Mucosa of gallbladder (tissue), 1 donor: Measurements from ENCODE around the gene CMTM3. TPM values are rescaled to one million over a fixed set of nuclear protein-coding genes. Genes with fewer than 3 reads are reported as not detected.
"Not testable (repeated sequence)": the region's sequence is repeated elsewhere in the genome, so short reads cannot be mapped to it uniquely, and the experiment has no call there.

Experiments
- DNase-seq: peaks from one replicate; pipeline ENCODE4 v3.0.0-alpha.2; 2020; ENCODE audit warnings: low spot score
- total RNA-seq: library from RNA; stranded (reverse); gene quantifications from one replicate; pipeline ENCODE4 v1.2.1, GENCODE V29; 2021
- donor health status: DM: no; HTN: no; CAD: no.

CMTM3 gene
- total RNA-seq, 1 donor from 2014 or later = 19.2 TPM

DNA sequence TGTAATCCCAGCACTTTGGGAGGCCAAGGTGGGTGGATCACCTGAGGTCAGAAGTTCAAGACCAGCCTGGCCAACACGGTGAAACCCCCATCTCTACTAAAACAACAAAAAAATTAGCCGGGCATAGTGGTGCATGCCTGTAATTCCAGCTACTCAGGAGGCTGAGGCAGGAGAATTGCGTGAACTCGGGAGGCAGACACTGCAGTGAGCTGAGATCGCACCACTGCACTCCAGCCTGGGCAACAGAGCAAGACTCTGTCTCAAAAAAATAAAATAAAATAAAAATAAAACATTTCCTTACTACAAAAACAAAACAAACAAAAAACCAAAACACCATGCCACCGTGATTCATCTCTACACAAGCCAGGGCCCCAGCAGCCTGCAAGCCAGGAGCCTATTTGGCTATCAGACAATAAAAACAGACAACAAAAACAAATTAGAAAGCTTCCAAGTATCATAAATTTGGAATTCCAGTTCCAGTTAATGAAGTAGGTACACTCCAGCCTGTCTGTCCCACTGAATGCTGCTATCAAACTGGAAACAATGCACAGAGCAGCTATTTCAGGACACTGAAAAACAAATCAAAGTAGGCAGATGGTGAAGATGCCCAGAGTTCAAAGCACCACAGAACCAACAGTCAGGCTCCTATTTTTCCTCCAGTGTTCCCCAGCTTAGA is 57.3 kb downstream of the CMTM3 start:
- not testable (repeated sequence) for DNase-seq

DNA sequence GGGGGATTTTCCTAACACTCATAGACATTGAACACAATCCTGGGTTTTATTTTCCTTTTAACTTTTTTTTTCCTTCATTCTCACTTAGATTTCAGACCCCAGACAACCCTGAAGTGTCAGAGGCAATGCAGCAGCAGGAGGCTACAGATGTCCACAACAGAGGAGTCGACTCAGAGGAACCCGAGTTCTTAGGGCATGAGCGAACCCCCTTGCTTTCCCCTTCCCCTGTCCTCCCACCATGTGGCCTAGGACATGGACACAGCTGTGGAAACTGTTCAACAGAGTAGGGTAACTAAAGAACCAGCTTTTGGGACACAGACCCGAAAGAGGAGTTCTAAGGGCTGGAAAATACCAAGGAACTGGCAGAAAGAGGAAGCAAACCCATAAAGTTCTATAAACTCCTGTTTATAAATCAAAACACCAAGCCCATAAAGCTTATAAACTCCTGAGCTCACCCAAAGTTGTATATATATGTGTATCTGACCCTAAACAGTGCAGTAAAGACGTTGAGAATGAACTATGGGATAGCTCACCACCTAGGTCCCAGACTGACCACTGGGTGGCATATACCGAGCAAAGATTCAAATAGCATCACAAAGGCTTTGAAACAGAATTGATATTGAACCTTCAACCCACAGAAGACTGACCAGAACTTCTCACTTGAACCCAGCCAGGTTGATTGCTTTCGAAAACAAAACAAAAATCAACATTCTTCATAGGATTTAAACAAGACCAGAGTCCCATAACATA is 58.1 kb downstream of the CMTM3 start:
- DNase-seq = no peak

Other genes starting within 250 kb of the CMTM3 start
- gene CDH5, start 238.0 kb upstream of the CMTM3 start, total RNA-seq = 23.0 TPM
- 0.35 TPM for gene BEAN1, start 177.4 kb upstream of the CMTM3 start, total RNA-seq
- 38.5 TPM for gene TK2, start 54.6 kb upstream of the CMTM3 start, total RNA-seq
- 50.0 TPM for gene CKLF, start 52.1 kb upstream of the CMTM3 start, total RNA-seq
- 12.1 TPM for gene CMTM1, start 38.3 kb upstream of the CMTM3 start, total RNA-seq
- not detected for gene CMTM2, start 25.2 kb upstream of the CMTM3 start, total RNA-seq
- gene CMTM4, start 92.0 kb downstream of the CMTM3 start, total RNA-seq = 67.9 TPM
- gene DYNC1LI2, start 146.9 kb downstream of the CMTM3 start, total RNA-seq = 151 TPM
- not detected for gene TERB1, start 196.9 kb downstream of the CMTM3 start, total RNA-seq
- 46.1 TPM for gene NAE1, start 226.3 kb downstream of the CMTM3 start, total RNA-seq
- not detected for gene CA7, start 239.7 kb downstream of the CMTM3 start, total RNA-seq